K562 (cell line): ENCODE results near the gene CCDC116. TPM values are rescaled to one million over a fixed set of nuclear protein-coding genes. Genes with fewer than 3 reads are reported as not detected.

ENCODE experiments used
- BRCA1 ChIP-seq, 2 experiments: fragments of 450-650 bp in 1 of 2; sonication (generic) in 1 of 2; formaldehyde crosslinking in 1 of 2; IDR thresholded peaks; 2 replicates each; pipeline versions ENCODE4 v1.5.0 to v1.6.1; 2017 to 2020; ENCODE audit warnings: mild to moderate bottlenecking in 1 of 2, missing genetic modification reagents in 1 of 2
- CHCHD3 ChIP-seq: fragments of 250-450 bp; sonication (Bioruptor Pico); IDR thresholded peaks from 2 replicates; pipeline ENCODE4 v2.1.2; 2022; ENCODE audit warnings: mild to moderate bottlenecking
- DIDO1 ChIP-seq: fragments of 450-650 bp; IDR thresholded peaks from 2 replicates; pipeline ENCODE4 v1.6.1; 2016; ENCODE audit warnings: low read depth, missing biosample characterization, missing genetic modification characterization
- ETV1 ChIP-seq: fragments of 450-650 bp; conservative IDR thresholded peaks from 2 replicates; pipeline ENCODE4 v1.6.1; 2016; ENCODE audit warnings: missing genetic modification characterization, control low read depth, low read depth, missing compliant biosample characterization
- HNRNPUL1 ChIP-seq: fragments of 200-400 bp; formaldehyde crosslinking; IDR thresholded peaks from 2 replicates; pipeline ENCODE4 v1.6.1; 2017; ENCODE audit warnings: low read length
- JUNB ChIP-seq: fragments of 450-650 bp; formaldehyde crosslinking; conservative IDR thresholded peaks from 2 replicates; pipeline ENCODE4 v1.4.0; 2020; ENCODE audit warnings: mild to moderate bottlenecking
- MCM2 ChIP-seq: fragments of 450-650 bp; IDR thresholded peaks from 2 replicates; pipeline ENCODE4 v1.6.1; 2017; ENCODE audit warnings: low read depth, mild to moderate bottlenecking
- MIER1 ChIP-seq: fragments of 450-650 bp; IDR thresholded peaks from 2 replicates; pipeline ENCODE4 v1.6.1; 2016; ENCODE audit warnings: antibody characterized with exemption, mild to moderate bottlenecking, low read depth
- MTF1 ChIP-seq: fragments of 250-450 bp; sonication (Bioruptor Pico); IDR thresholded peaks from 2 replicates; pipeline ENCODE4 v1.9.0; 2021; ENCODE audit warnings: moderate library complexity, mild to moderate bottlenecking, inconsistent platforms, borderline replicate concordance
- NFXL1 ChIP-seq: fragments of 450-650 bp; formaldehyde crosslinking; IDR thresholded peaks from 2 replicates; pipeline ENCODE4 v1.4.0; 2021; ENCODE audit warnings: mild to moderate bottlenecking
- NONO ChIP-seq, 2 experiments: fragments of 200-400 bp in 1 of 2; fragments of 450-650 bp in 1 of 2; formaldehyde crosslinking in 1 of 2; IDR thresholded peaks; 2 replicates each; pipeline ENCODE4 v1.6.1; 2017; ENCODE audit warnings: low read depth in 2 of 2, mild to moderate bottlenecking in 2 of 2, moderate library complexity in 2 of 2, low read length in 1 of 2
- SP2 ChIP-seq: IDR thresholded peaks from 2 replicates; pipeline ENCODE4 v1.6.1; 2011; ENCODE audit warnings: mild to moderate bottlenecking, low read depth, low read length, moderate library complexity; ENCODE audit not compliant: poor library complexity, severe bottlenecking; ENCODE audit errors: extremely low read depth
- STAT5A ChIP-seq: IDR thresholded peaks from 2 replicates; pipeline ENCODE4 v1.6.1; 2012; ENCODE audit warnings: low read length, inconsistent platforms, borderline replicate concordance
- SUPT5H ChIP-seq: fragments of 450-650 bp; IDR thresholded peaks from 2 replicates; pipeline ENCODE4 v1.6.1; 2016
- TAL1 ChIP-seq: fragments of 450-650 bp; IDR thresholded peaks from 2 replicates; pipeline ENCODE4 v1.6.1; 2016; ENCODE audit warnings: mild to moderate bottlenecking
- ZNF124 ChIP-seq: sonication (generic); formaldehyde crosslinking; IDR thresholded peaks from 2 replicates; pipeline ENCODE4 v1.8.1; 2022; ENCODE audit warnings: missing genetic modification reagents
- ZNF282 ChIP-seq: sonication (generic); formaldehyde crosslinking; IDR thresholded peaks from 2 replicates; pipeline ENCODE4 v1.8.1; 2023; ENCODE audit warnings: missing genetic modification reagents
- ZNF347 ChIP-seq: fragments of 450-650 bp; formaldehyde crosslinking; IDR thresholded peaks from 2 replicates; pipeline ENCODE4 v1.4.0; 2020; ENCODE audit warnings: low read depth, mild to moderate bottlenecking, moderate library complexity
- ZNF436 ChIP-seq: fragments of 250-450, 450-650 bp; sonication (Bioruptor Pico); formaldehyde crosslinking; IDR thresholded peaks from 2 replicates; pipeline ENCODE4 v1.7.0; 2020; ENCODE audit warnings: mild to moderate bottlenecking
- polyA plus RNA-seq, 8 experiments: library from polyadenylated mRNA; depleted of rRNA in 4 of 8; stranded (reverse) in 5 of 8; unstranded in 3 of 8; fragments of >200 nt; fragmentation: Nextera tagmentation in 2 of 8; fragmentation: Illumina TruSeq in 1 of 8; extraction: Ambion mirVana in 2 of 8; extraction: Trizol in 1 of 8; gene quantifications; 2 replicates each; pipeline versions ENCODE4 v1.2.1 to v1.2.3, GENCODE V29; 2011 to 2014; ENCODE audit warnings: inconsistent platforms in 1 of 8, missing spikeins in 1 of 8
- total RNA-seq, 7 experiments: library from RNA; depleted of rRNA in 6 of 7; stranded (reverse); fragments of >200 nt in 6 of 7; fragmentation: Illumina TruSeq in 2 of 7; extraction: Trizol in 2 of 7; gene quantifications; 2 replicates each; pipeline versions ENCODE4 v1.2.1 to v1.2.3, GENCODE V29; 2011 to 2021; ENCODE audit warnings: low replicate concordance in 1 of 7
- TF ChIP-seq, protein P1 (sequence below): sonication (generic); formaldehyde crosslinking; IDR thresholded peaks from 2 replicates; pipeline ENCODE4 v1.9.0; 2022; ENCODE audit warnings: mild to moderate bottlenecking, missing genetic modification reagents
- TF ChIP-seq, protein P2 (sequence below): fragments of 450-650 bp; formaldehyde crosslinking; IDR thresholded peaks from 2 replicates; pipeline ENCODE4 v1.4.0; 2020; ENCODE audit warnings: mild to moderate bottlenecking, moderate library complexity
- TF ChIP-seq, protein P3 (sequence below): fragments of 450-650 bp; formaldehyde crosslinking; IDR thresholded peaks from 2 replicates; pipeline ENCODE4 v1.4.0; 2022; ENCODE audit warnings: missing genetic modification characterization
- TF ChIP-seq, protein P4 (sequence below): sonication (generic); formaldehyde crosslinking; IDR thresholded peaks from 2 replicates; pipeline ENCODE4 v1.8.1; 2023; ENCODE audit warnings: mild to moderate bottlenecking, missing genetic modification reagents

The CCDC116 gene
- total and polyA plus RNA-seq, 9 of the 15 experiments (the other 6 are each of a cell fraction or from before 2014, with no cell fraction given) = 1.6 to 11.3 (median 4.7) TPM

DNA sequence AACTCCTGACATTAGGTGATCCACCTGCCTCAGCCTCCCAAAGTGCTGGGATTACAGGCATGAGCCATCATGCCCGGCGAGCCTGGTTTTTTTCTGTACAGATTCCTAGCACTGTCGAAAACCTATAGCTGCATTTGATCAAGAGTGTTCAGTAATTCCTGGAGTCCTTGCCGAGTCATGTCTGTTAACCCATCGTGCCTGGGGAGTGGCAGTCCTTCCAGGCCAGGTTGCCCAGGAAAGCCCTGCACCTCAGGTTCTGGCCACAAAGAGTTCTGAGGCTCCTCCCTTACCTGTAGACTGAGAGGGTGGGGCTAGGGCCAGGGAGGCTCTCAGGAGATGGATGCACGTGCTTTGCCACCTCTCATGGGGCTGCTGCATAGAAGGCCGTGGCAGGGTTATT is 19.7 kb upstream of the CCDC116 start (continued):
- TF ChIP-seq MIER1 = no peak
- TF ChIP-seq CHCHD3 (CRISPR knock-in tag) = no peak
- no peak for TF ChIP-seq SUPT5H
- TF ChIP-seq, protein P1, sequence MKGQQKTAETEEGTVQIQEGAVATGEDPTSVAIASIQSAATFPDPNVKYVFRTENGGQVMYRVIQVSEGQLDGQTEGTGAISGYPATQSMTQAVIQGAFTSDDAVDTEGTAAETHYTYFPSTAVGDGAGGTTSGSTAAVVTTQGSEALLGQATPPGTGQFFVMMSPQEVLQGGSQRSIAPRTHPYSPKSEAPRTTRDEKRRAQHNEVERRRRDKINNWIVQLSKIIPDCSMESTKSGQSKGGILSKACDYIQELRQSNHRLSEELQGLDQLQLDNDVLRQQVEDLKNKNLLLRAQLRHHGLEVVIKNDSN (CRISPR knock-in tag) = peak; percentile 58; the same call in 1 of the 2 replicates
- no peak for TF ChIP-seq TAL1
- no peak for TF ChIP-seq BRCA1 (IDR thresholded peaks at IDR 0.05)
- peak; percentile 80; the same call in 1 of the 2 replicates for TF ChIP-seq BRCA1 (CRISPR knock-in tag; IDR thresholded peaks at IDR 0.05)
- no peak for TF ChIP-seq DIDO1 (tag)
- no peak for TF ChIP-seq HNRNPUL1
- TF ChIP-seq ETV1 (tag) = no peak
- TF ChIP-seq, protein P2, sequence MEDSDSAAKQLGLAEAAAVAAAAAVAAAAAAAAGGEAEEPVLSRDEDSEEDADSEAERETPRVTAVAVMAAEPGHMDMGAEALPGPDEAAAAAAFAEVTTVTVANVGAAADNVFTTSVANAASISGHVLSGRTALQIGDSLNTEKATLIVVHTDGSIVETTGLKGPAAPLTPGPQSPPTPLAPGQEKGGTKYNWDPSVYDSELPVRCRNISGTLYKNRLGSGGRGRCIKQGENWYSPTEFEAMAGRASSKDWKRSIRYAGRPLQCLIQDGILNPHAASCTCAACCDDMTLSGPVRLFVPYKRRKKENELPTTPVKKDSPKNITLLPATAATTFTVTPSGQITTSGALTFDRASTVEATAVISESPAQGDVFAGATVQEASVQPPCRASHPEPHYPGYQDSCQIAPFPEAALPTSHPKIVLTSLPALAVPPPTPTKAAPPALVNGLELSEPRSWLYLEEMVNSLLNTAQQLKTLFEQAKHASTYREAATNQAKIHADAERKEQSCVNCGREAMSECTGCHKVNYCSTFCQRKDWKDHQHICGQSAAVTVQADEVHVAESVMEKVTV (CRISPR knock-in tag) = no peak
- no peak for TF ChIP-seq NONO (IDR thresholded peaks at IDR 0.05; ENCODE audit: low read depth in 2 of 2, low read length in 1 of 2)
- TF ChIP-seq MTF1 (CRISPR knock-in tag) = no peak
- TF ChIP-seq NFXL1 = no peak
- no peak for TF ChIP-seq MCM2
- peak; percentile 23 for TF ChIP-seq SP2
- 0 out of 2 replicates have a peak, but pooled peaks have one; percentile 49 for TF ChIP-seq ZNF436 (CRISPR knock-in tag)
- TF ChIP-seq ZNF347 (CRISPR knock-in tag) = 0 out of 2 replicates have a peak, but pooled peaks have one; percentile 49
- TF ChIP-seq ZNF124 (CRISPR knock-in tag) = no peak
- 0 out of 2 replicates have a peak, but pooled peaks have one; percentile 11 for TF ChIP-seq JUNB
- no peak for TF ChIP-seq STAT5A
- TF ChIP-seq, protein P3, sequence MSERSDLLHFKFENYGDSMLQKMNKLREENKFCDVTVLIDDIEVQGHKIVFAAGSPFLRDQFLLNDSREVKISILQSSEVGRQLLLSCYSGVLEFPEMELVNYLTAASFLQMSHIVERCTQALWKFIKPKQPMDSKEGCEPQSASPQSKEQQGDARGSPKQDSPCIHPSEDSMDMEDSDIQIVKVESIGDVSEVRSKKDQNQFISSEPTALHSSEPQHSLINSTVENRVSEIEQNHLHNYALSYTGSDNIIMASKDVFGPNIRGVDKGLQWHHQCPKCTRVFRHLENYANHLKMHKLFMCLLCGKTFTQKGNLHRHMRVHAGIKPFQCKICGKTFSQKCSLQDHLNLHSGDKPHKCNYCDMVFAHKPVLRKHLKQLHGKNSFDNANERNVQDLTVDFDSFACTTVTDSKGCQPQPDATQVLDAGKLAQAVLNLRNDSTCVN (CRISPR knock-in tag) = no peak
- TF ChIP-seq, protein P4, sequence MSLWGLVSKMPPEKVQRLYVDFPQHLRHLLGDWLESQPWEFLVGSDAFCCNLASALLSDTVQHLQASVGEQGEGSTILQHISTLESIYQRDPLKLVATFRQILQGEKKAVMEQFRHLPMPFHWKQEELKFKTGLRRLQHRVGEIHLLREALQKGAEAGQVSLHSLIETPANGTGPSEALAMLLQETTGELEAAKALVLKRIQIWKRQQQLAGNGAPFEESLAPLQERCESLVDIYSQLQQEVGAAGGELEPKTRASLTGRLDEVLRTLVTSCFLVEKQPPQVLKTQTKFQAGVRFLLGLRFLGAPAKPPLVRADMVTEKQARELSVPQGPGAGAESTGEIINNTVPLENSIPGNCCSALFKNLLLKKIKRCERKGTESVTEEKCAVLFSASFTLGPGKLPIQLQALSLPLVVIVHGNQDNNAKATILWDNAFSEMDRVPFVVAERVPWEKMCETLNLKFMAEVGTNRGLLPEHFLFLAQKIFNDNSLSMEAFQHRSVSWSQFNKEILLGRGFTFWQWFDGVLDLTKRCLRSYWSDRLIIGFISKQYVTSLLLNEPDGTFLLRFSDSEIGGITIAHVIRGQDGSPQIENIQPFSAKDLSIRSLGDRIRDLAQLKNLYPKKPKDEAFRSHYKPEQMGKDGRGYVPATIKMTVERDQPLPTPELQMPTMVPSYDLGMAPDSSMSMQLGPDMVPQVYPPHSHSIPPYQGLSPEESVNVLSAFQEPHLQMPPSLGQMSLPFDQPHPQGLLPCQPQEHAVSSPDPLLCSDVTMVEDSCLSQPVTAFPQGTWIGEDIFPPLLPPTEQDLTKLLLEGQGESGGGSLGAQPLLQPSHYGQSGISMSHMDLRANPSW (CRISPR knock-in tag) = peak; percentile 96; the same call in 1 of the 2 replicates
- TF ChIP-seq ZNF282 (CRISPR knock-in tag) = peak; percentile 90; the same call in 1 of the 2 replicates
